Lung (tissue), 12 donors: ENCODE results near the gene NACC2. TPM values are rescaled to one million over a fixed set of nuclear protein-coding genes. Genes with fewer than 3 reads are reported as not detected.

Experiments
- ATAC-seq: fragments of 200-7000 bp; cut with Tn5 transposase; one replicate; pipeline ENCODE4 v1.9.1; 2020; ENCODE audit warnings: moderate number of reproducible peaks; ENCODE audit not compliant: insufficient read depth, low FRiP score
- DNase-seq, 3 donors: peaks; one replicate each; pipeline ENCODE4 v3.0.0-alpha.2; 2013 to 2017
- H3K27ac ChIP-seq, 2 donors: one replicate each; pipeline ENCODE4 v1.5.1; 2013; ENCODE audit warnings: mild to moderate bottlenecking in 2 of 2, moderate library complexity in 2 of 2, control low read depth in 1 of 2, inconsistent platforms in 1 of 2, low read depth in 1 of 2, low read length in 1 of 2
- H3K27me3 ChIP-seq, 3 donors: one replicate each; pipeline ENCODE4 v1.5.1; 2013; ENCODE audit warnings: low read length in 2 of 3; ENCODE audit not compliant: control insufficient read depth in 3 of 3, insufficient read depth in 3 of 3
- H3K36me3 ChIP-seq, 4 donors: one replicate each; pipeline ENCODE4 v1.5.1; 2013; ENCODE audit warnings: low read length in 4 of 4, mild to moderate bottlenecking in 1 of 4, moderate library complexity in 1 of 4; ENCODE audit not compliant: control insufficient read depth in 4 of 4, insufficient read depth in 4 of 4
- H3K4me1 ChIP-seq, 5 donors: one replicate each; pipeline ENCODE4 v1.5.1; 2013; ENCODE audit warnings: low read length in 5 of 5, mild to moderate bottlenecking in 2 of 5, moderate library complexity in 1 of 5; ENCODE audit not compliant: control insufficient read depth in 5 of 5, insufficient read depth in 5 of 5
- H3K4me3 ChIP-seq: one replicate; pipeline ENCODE4 v1.5.1; 2013; ENCODE audit warnings: mild to moderate bottlenecking, control low read depth, moderate library complexity
- H3K9ac ChIP-seq, 2 donors: one replicate each; pipeline ENCODE4 v1.5.1; 2013; ENCODE audit warnings: low read length in 2 of 2, control low read depth in 1 of 2; ENCODE audit not compliant: insufficient read depth in 1 of 2
- H3K9me3 ChIP-seq, 4 donors: one replicate each; pipeline ENCODE4 v1.5.1; 2013; ENCODE audit warnings: low read length in 3 of 4, mild to moderate bottlenecking in 1 of 4, moderate library complexity in 1 of 4; ENCODE audit not compliant: control insufficient read depth in 4 of 4, insufficient read depth in 3 of 4
- CTCF ChIP-seq: IDR thresholded peaks from 2 replicates; pipeline ENCODE4 v1.5.1; 2012; ENCODE audit warnings: mild to moderate bottlenecking; ENCODE audit errors: control extremely low read depth, extremely low read depth
- WGBS, 2 donors: extraction: QIAGEN DNeasy Blood & Tissue Kit; methylation state at CpG; one replicate each; pipeline ENCODE4 v1.1.7; 2013; 5-methylcytosine and 5-hydroxymethylcytosine counted together
- polyA plus RNA-seq, 2 donors: library from polyadenylated mRNA; stranded (reverse); fragments of 200-250 nt; gene quantifications; one replicate each; pipeline ENCODE4 v1.2.1, GENCODE V29; 2013
- total RNA-seq, 2 donors: library from RNA; depleted of rRNA in 1 of 2; stranded (reverse); fragments of >200 nt in 1 of 2; gene quantifications; one replicate each; pipeline ENCODE4 v1.2.1, GENCODE V29; 2014 to 2021
- donor health status: control.
- donor health status: control.
- donor health status: Bipolar disorder and iron deficiency.
- donor health status: healthy.
- donor health status: DM: yes; HTN: yes; CAD: no.

The NACC2 gene
- total and polyA plus RNA-seq, 4 donors, result 5.9 to 32.7 (median 10.5) TPM

- H3K4me1 ChIP-seq, result peaks cover 0 to 12% (median 7%) of the 10 kb centered on the region in 5 donors
- no peak for DNase-seq
- H3K27me3 ChIP-seq, result no peaks in the 10 kb centered on the region
- H3K27ac ChIP-seq, result no peak overlapping the region
- H3K9ac ChIP-seq, result no peak overlapping the region
- no peak overlapping the region for H3K4me3 ChIP-seq
- no peaks in the 10 kb centered on the region for H3K9me3 ChIP-seq
- H3K36me3 ChIP-seq, result peaks cover 0 to 2% (median under 1%) of the 10 kb centered on the region in 4 donors
- 95 to 96% methylated on average over 12 of the region's 12 CpGs for WGBS, 2 donors
- no peak for TF ChIP-seq CTCF
- no peak for ATAC-seq
These were observed 36.2 kb downstream of the NACC2 start for GRCh38 chr9:136058801-136059302.

GRCh38 chr9:136058084-136058483 lies 37.0 kb downstream of the NACC2 start:
- H3K27me3 ChIP-seq, result no peaks in the 10 kb centered on the region
- no peaks in the 10 kb centered on the region for H3K9me3 ChIP-seq
- no peak for TF ChIP-seq CTCF
- WGBS, 2 donors, result 94% methylated on average over 13 of the region's 13 CpGs
- ATAC-seq (no peak), DNase-seq (no peak)
- H3K9ac ChIP-seq, result no peak overlapping the region
- no peak overlapping the region for H3K4me3 ChIP-seq
- no peak overlapping the region for H3K27ac ChIP-seq
- H3K36me3 ChIP-seq, result peaks cover 0 to 2% (median under 1%) of the 10 kb centered on the region in 4 donors
- peaks cover 0 to 18% (median 13%) of the 10 kb centered on the region in 5 donors for H3K4me1 ChIP-seq

- Histone ChIP-seq H3K9ac (no peak overlapping the region), H3K27me3 (no peaks in the 10 kb centered on the region), H3K9me3 (no peaks in the 10 kb centered on the region), H3K4me3 (no peak overlapping the region), H3K27ac (no peak overlapping the region), H3K4me1 (peaks cover 0 to 25% (median 19%) of the 10 kb centered on the region in 5 donors), H3K36me3 (peaks cover 0 to 2% (median under 1%) of the 10 kb centered on the region in 4 donors)
- 93 to 94% methylated on average over 30 of the region's 30 CpGs for WGBS, 2 donors
- ATAC-seq (no peak), DNase-seq (no peak)
- TF ChIP-seq CTCF, result no peak
These were observed 37.6 kb downstream of the NACC2 start for GRCh38 chr9:136057236-136058081.
